HEK293 (cell line): Measurements from ENCODE around the gene PRR33.

Experiments
- CTCF ChIA-PET: fragments of 350-600 bp; formaldehyde crosslinking; extraction: SDS; loops from one replicate; lab custom pipeline; 2021; ENCODE audit warnings: antibody characterized with exemption; lab: Yijun Ruan, JAX
- POLR2A ChIA-PET: fragments of 300-600 bp; formaldehyde crosslinking; extraction: SDS; loops from one replicate; lab custom pipeline; 2020; ENCODE audit warnings: antibody characterized with exemption, inconsistent platforms; lab: Yijun Ruan, JAX
- H3K27ac ChIP-seq: fragments of 200-500 bp; sonication (Bioruptor generic); 2 replicates; pipeline ENCODE4 v1.5.1; 2014; ENCODE audit warnings: low read depth, low read length, control low read depth, inconsistent platforms; ENCODE audit errors: extremely low read depth
- H3K36me3 ChIP-seq, 2 experiments: fragments of 200-500 bp in 1 of 2; sonication (Bioruptor generic) in 1 of 2; 1 replicate in 1 of 2; 2 replicates in 1 of 2; pipeline ENCODE4 v1.5.1; 2014 to 2017; ENCODE audit warnings: inconsistent platforms in 2 of 2, low read length in 2 of 2; ENCODE audit not compliant: control insufficient read depth in 2 of 2, insufficient read depth in 1 of 2
- H3K4me1 ChIP-seq: fragments of 200-500 bp; sonication (Bioruptor generic); 2 replicates; pipeline ENCODE4 v1.5.1; 2014; ENCODE audit warnings: mild to moderate bottlenecking, low read length, inconsistent platforms; ENCODE audit not compliant: control insufficient read depth, insufficient read depth
- H3K4me3 ChIP-seq: 2 replicates; pipeline ENCODE4 v1.5.1; 2011; ENCODE audit warnings: low read depth, mild to moderate bottlenecking, control low read depth, low read length, moderate library complexity
- H3K9me3 ChIP-seq: fragments of 200-500 bp; sonication (Bioruptor generic); 2 replicates; pipeline ENCODE4 v1.5.1; 2014; ENCODE audit warnings: low read depth, low read length, inconsistent platforms; ENCODE audit not compliant: control insufficient read depth, insufficient read depth
- EGR2 ChIP-seq: fragments of 450-650 bp; formaldehyde crosslinking; IDR thresholded peaks from 2 replicates; pipeline ENCODE4 v1.5.1; 2016; ENCODE audit warnings: low read depth, missing biosample characterization, missing genetic modification characterization
- HOXA7 ChIP-seq: sonication (generic); formaldehyde crosslinking; IDR thresholded peaks from 2 replicates; pipeline ENCODE4 v1.8.1; 2022; ENCODE audit warnings: missing genetic modification reagents, borderline replicate concordance
- KLF8 ChIP-seq: fragments of 450-650 bp; formaldehyde crosslinking; IDR thresholded peaks from 2 replicates; pipeline ENCODE4 v1.5.1; 2016; ENCODE audit warnings: missing biosample characterization, missing genetic modification characterization
- SCRT1 ChIP-seq: fragments of 450-650 bp; formaldehyde crosslinking; IDR thresholded peaks from 2 replicates; pipeline ENCODE4 v1.5.1; 2016; ENCODE audit warnings: missing biosample characterization, missing genetic modification characterization, borderline replicate concordance
- WT1 ChIP-seq: fragments of 450-650 bp; formaldehyde crosslinking; IDR thresholded peaks from 2 replicates; pipeline ENCODE4 v1.5.1; 2016; ENCODE audit warnings: missing biosample characterization, missing genetic modification characterization
- ZNF133 ChIP-seq: fragments of 450-650 bp; formaldehyde crosslinking; IDR thresholded peaks from 2 replicates; pipeline ENCODE4 v1.5.1; 2016; ENCODE audit warnings: missing biosample characterization, missing genetic modification characterization
- ZNF169 ChIP-seq: fragments of 450-650 bp; formaldehyde crosslinking; IDR thresholded peaks from 2 replicates; pipeline ENCODE4 v1.5.1; 2016; ENCODE audit warnings: missing biosample characterization, missing genetic modification characterization
- ZNF24 ChIP-seq: fragments of 450-650 bp; formaldehyde crosslinking; IDR thresholded peaks from 2 replicates; pipeline ENCODE4 v1.5.1; 2016; ENCODE audit warnings: missing biosample characterization, missing genetic modification characterization
- ZNF324 ChIP-seq: fragments of 450-650 bp; formaldehyde crosslinking; IDR thresholded peaks from 2 replicates; pipeline ENCODE4 v1.5.1; 2016; ENCODE audit warnings: missing biosample characterization, missing genetic modification characterization
- ZNF354C ChIP-seq: fragments of 450-650 bp; formaldehyde crosslinking; IDR thresholded peaks from 2 replicates; pipeline ENCODE4 v1.5.1; 2016; ENCODE audit warnings: missing biosample characterization, missing genetic modification characterization, low read depth, borderline replicate concordance
- ZNF521 ChIP-seq: fragments of 450-650 bp; formaldehyde crosslinking; IDR thresholded peaks from 2 replicates; pipeline ENCODE4 v1.5.1; 2017; ENCODE audit warnings: missing biosample characterization, mild to moderate bottlenecking, missing genetic modification characterization
- ZNF544 ChIP-seq: fragments of 450-650 bp; formaldehyde crosslinking; IDR thresholded peaks from 2 replicates; pipeline ENCODE4 v1.5.0; 2017; ENCODE audit warnings: missing biosample characterization, missing genetic modification characterization
- ZNF555 ChIP-seq: fragments of 450-650 bp; formaldehyde crosslinking; conservative IDR thresholded peaks from 2 replicates; pipeline ENCODE4 v1.5.1; 2017; ENCODE audit warnings: missing biosample characterization, mild to moderate bottlenecking, missing genetic modification characterization, inconsistent platforms
- ZNF596 ChIP-seq: fragments of 450-650 bp; IDR thresholded peaks from 2 replicates; pipeline ENCODE4 v1.5.0; 2018; ENCODE audit warnings: missing biosample characterization, mild to moderate bottlenecking, missing genetic modification characterization, moderate library complexity
- ZNF701 ChIP-seq: fragments of 450-650 bp; formaldehyde crosslinking; IDR thresholded peaks from 2 replicates; pipeline ENCODE4 v1.5.1; 2016; ENCODE audit warnings: missing biosample characterization, missing genetic modification characterization
- ZNF785 ChIP-seq: fragments of 450-650 bp; formaldehyde crosslinking; IDR thresholded peaks from 2 replicates; pipeline ENCODE4 v1.5.1; 2016; ENCODE audit warnings: missing biosample characterization, missing genetic modification characterization
- TF ChIP-seq, protein P1 (sequence below): fragments of 450-650 bp; formaldehyde crosslinking; IDR thresholded peaks from 2 replicates; pipeline ENCODE4 v1.5.1; 2016; ENCODE audit warnings: missing biosample characterization, missing genetic modification characterization
- TF ChIP-seq, protein P2 (sequence below): fragments of 450-650 bp; formaldehyde crosslinking; IDR thresholded peaks from 2 replicates; pipeline ENCODE4 v1.5.1; 2016; ENCODE audit warnings: missing biosample characterization, missing genetic modification characterization
- TF ChIP-seq, protein P3 (sequence below): fragments of 450-650 bp; formaldehyde crosslinking; IDR thresholded peaks from 2 replicates; pipeline ENCODE4 v1.5.1; 2016; ENCODE audit warnings: missing biosample characterization, missing genetic modification characterization
- TF ChIP-seq, protein P4 (sequence below): fragments of 450-650 bp; formaldehyde crosslinking; IDR thresholded peaks from 2 replicates; pipeline ENCODE4 v1.5.1; 2016; ENCODE audit warnings: missing biosample characterization, missing genetic modification characterization

Gene PRR33

GRCh38 chr11:1920128-1920908 lies 28.6 kb upstream of the PRR33 start:
- Histone ChIP-seq H3K36me3 (no peaks in the 10 kb centered on the region), H3K27ac (no peak overlapping the region), H3K9me3 (no peaks in the 10 kb centered on the region), H3K4me1 (no peaks in the 10 kb centered on the region), H3K4me3 (no peak overlapping the region)
- ChIA-PET CTCF (interaction anchor here (0.6 to 3.4 kb wide), 4 partner anchors 38 to 341 kb away, joined by 3 to 12 read pairs (median 3); no protein-coding TSS in a partner anchor), POLR2A (interaction anchor here (0.7 kb wide), 1 partner anchor 29 kb away, joined by 3 read pairs; the partner anchor contains the start of gene PRR33)
- no peak for TF ChIP-seq HOXA7 (CRISPR knock-in tag)
- no peak for TF ChIP-seq ZNF785 (tag by site-specific recombination)
- no peak for TF ChIP-seq ZNF169 (tag by site-specific recombination)
- TF ChIP-seq, protein P1, sequence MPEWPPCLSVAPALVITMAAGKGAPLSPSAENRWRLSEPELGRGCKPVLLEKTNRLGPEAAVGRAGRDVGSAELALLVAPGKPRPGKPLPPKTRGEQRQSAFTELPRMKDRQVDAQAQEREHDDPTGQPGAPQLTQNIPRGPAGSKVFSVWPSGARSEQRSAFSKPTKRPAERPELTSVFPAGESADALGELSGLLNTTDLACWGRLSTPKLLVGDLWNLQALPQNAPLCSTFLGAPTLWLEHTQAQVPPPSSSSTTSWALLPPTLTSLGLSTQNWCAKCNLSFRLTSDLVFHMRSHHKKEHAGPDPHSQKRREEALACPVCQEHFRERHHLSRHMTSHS = no peak
- no peak for TF ChIP-seq ZNF133 (tag by site-specific recombination)
- no peak for TF ChIP-seq ZNF544
- TF ChIP-seq, protein P2, sequence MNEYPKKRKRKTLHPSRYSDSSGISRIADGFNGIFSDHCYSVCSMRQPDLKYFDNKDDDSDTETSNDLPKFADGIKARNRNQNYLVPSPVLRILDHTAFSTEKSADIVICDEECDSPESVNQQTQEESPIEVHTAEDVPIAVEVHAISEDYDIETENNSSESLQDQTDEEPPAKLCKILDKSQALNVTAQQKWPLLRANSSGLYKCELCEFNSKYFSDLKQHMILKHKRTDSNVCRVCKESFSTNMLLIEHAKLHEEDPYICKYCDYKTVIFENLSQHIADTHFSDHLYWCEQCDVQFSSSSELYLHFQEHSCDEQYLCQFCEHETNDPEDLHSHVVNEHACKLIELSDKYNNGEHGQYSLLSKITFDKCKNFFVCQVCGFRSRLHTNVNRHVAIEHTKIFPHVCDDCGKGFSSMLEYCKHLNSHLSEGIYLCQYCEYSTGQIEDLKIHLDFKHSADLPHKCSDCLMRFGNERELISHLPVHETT = no peak
- TF ChIP-seq ZNF596 = no peak
- TF ChIP-seq ZNF324 (tag by site-specific recombination) = no peak
- TF ChIP-seq, protein P3, sequence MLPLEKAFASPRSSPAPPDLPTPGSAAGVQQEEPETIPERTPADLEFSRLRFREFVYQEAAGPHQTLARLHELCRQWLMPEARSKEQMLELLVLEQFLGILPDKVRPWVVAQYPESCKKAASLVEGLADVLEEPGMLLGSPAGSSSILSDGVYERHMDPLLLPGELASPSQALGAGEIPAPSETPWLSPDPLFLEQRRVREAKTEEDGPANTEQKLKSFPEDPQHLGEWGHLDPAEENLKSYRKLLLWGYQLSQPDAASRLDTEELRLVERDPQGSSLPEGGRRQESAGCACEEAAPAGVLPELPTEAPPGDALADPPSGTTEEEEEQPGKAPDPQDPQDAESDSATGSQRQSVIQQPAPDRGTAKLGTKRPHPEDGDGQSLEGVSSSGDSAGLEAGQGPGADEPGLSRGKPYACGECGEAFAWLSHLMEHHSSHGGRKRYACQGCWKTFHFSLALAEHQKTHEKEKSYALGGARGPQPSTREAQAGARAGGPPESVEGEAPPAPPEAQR (tag by site-specific recombination) = no peak

DNA sequence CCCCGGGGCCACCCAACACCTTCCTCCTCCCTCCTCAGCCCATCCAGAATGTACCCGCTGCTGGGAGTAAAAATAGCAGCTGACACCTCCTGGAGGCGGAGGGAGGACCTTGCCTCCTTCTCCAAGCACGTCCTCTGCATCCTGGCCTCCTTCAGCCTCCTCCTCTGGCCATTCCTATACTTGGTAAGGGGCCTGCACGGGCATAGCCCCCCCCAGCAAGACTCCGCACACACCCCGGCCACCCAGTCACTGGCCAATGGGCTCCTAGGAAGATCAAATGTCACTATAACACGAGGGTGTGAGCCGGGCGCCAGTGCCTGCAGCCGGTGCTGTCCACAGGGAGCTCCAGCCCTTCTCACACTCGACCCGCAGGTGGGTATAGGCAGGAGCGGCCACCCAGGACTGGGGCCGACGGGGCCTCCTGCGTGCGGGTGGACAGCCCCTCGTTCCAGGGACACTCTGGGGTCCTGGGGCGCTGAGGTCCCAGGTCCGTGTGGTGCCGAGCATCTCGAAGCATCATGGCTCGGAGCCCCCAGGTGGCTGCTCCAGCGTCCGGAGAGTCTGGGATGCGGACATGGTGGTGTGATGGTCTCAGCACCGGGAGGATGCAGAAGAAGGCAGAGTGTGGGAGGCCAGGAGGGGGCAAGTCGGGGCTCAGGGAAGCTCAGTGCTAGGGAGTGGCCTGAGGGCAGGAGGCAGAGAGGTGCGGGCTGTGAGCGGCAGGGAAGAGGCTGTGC lies 27.9 kb upstream of the PRR33 start, which contains the start of gene TNNT3:
TNNT3 (plus strand) TSS at position 313 of the 737 bp plus-strand sequence. CDS start 3,172 bp downstream, outside the sequence.
- Histone ChIP-seq H3K4me3 (no peak within 1 kb of the TSS), H3K4me1 (no peaks in the 10 kb centered on the region), H3K36me3 (no peaks in the 10 kb centered on the region), H3K27ac (no peak within 1 kb of the TSS), H3K9me3 (no peaks in the 10 kb centered on the region)
- ChIA-PET POLR2A (interaction anchor here (0.6 to 0.7 kb wide), 2 partner anchors 28 to 481 kb away, joined by 3 read pairs; partner anchors contain the start of genes PRR33 and TSSC4), CTCF (interaction anchor here (0.6 to 0.8 kb wide), 3 partner anchors 53 to 340 kb away, joined by 3 read pairs; no protein-coding TSS in a partner anchor)
- TF ChIP-seq ZNF544 (no peak), WT1 (tag by site-specific recombination) (no peak), EGR2 (tag by site-specific recombination) (no peak), ZNF555 (tag by site-specific recombination) (no peak), ZNF521 (tag by site-specific recombination) (no peak), ZNF701 (tag by site-specific recombination) (no peak), KLF8 (tag by site-specific recombination) (no peak), ZNF354C (tag by site-specific recombination) (no peak), SCRT1 (tag by site-specific recombination) (no peak), ZNF24 (tag by site-specific recombination) (no peak)
- TF ChIP-seq, protein P4, sequence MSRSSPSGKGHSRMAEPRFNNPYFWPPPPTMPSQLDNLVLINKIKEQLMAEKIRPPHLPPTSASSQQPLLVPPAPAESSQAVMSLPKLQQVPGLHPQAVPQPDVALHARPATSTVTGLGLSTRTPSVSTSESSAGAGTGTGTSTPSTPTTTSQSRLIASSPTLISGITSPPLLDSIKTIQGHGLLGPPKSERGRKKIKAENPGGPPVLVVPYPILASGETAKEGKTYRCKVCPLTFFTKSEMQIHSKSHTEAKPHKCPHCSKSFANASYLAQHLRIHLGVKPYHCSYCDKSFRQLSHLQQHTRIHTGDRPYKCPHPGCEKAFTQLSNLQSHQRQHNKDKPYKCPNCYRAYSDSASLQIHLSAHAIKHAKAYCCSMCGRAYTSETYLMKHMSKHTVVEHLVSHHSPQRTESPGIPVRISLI (tag by site-specific recombination) = no peak
